ENCODE data around the gene TSPAN10. TPM values are rescaled to one million over a fixed set of nuclear protein-coding genes. Genes with fewer than 3 reads are reported as not detected.
A peak's percentile ranks its signal among the peaks of the same experiment; 100 is the strongest.

The TSPAN10 gene
- total and polyA plus RNA-seq, 2 of the 13 experiments (the other 11 are each of a cell fraction or from before 2014, with no cell fraction given), result 0.54 to 0.75 TPM

GRCh38 chr17:81652906-81653771 is 16.1 kb downstream of the TSPAN10 start (continued):
- TF ChIP-seq CC2D1A (CRISPR knock-in tag; IDR thresholded peaks at IDR 0.05) (0 out of 2 replicates have a peak, but pooled peaks have one; percentile 25), ZNF670 (CRISPR knock-in tag; IDR thresholded peaks at IDR 0.05; ENCODE audit: borderline replicate concordance) (no peak), ADNP (CRISPR knock-in tag; IDR thresholded peaks at IDR 0.05) (no peak), ASH2L (IDR thresholded peaks at IDR 0.05; ENCODE audit: insufficient read length, low read depth, low read length) (no peak), SNAPC4 (CRISPR knock-in tag; IDR thresholded peaks at IDR 0.05) (no peak), ZNF101 (CRISPR knock-in tag; IDR thresholded peaks at IDR 0.05; ENCODE audit: borderline replicate concordance, low read depth) (no peak), MYNN (CRISPR knock-in tag; IDR thresholded peaks at IDR 0.05; ENCODE audit: low read depth) (no peak), ZSCAN25 (CRISPR knock-in tag; IDR thresholded peaks at IDR 0.05) (no peak; the same call in 1 of the 2 replicates), ZBTB21 (CRISPR knock-in tag; IDR thresholded peaks at IDR 0.05) (no peak), ZNF264 (CRISPR knock-in tag; IDR thresholded peaks at IDR 0.05) (no peak), KIAA2018 (CRISPR knock-in tag; IDR thresholded peaks at IDR 0.05; ENCODE audit: borderline replicate concordance) (no peak), ZNF18 (CRISPR knock-in tag; IDR thresholded peaks at IDR 0.05; ENCODE audit: insufficient replicate concordance) (no peak), SCMH1 (CRISPR knock-in tag; IDR thresholded peaks at IDR 0.05; ENCODE audit: borderline replicate concordance) (no peak)

Data from HepG2 (cell line).